Measurements from ENCODE around the gene E2F3.

DNA sequence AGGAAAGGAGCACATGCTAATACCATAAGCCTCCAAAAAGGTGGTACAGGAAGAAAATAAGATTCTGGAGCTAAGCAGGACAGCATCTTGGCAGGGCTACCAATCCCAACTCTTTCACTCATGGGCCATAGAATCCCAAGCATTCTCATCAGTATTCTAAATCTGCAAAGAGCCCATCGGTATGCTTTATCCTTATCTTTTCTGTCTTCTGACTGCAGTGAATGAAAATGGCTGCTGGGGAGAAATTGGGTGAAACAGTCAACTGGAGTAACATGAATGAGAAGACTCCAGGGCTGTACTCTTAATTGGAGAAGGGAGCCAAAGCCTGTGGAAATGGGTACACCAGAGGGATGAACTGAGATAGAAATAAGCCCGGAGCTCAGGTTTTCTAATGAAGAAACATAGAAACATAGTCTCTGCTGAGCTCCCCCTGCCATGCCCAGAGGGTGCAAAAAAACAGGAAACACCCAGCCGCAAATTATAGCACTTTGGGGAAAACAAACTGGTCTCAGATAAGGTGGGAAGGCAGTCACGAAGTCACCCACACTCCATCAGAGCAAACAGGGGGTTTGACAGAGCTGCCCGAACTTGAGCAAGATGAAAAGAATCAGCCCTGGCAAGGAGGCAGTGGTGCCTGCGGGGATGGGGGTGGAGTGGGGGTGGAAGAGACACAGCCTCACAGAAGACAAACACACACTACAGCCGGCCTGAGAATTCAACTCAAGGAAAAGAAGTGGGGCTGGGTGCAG, 35.4 kb upstream of the E2F3 start:
- TF ChIP-seq, protein P1, sequence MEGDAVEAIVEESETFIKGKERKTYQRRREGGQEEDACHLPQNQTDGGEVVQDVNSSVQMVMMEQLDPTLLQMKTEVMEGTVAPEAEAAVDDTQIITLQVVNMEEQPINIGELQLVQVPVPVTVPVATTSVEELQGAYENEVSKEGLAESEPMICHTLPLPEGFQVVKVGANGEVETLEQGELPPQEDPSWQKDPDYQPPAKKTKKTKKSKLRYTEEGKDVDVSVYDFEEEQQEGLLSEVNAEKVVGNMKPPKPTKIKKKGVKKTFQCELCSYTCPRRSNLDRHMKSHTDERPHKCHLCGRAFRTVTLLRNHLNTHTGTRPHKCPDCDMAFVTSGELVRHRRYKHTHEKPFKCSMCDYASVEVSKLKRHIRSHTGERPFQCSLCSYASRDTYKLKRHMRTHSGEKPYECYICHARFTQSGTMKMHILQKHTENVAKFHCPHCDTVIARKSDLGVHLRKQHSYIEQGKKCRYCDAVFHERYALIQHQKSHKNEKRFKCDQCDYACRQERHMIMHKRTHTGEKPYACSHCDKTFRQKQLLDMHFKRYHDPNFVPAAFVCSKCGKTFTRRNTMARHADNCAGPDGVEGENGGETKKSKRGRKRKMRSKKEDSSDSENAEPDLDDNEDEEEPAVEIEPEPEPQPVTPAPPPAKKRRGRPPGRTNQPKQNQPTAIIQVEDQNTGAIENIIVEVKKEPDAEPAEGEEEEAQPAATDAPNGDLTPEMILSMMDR (conservative IDR thresholded peaks at IDR 0.05 in 1 of 2, IDR thresholded peaks at IDR 0.05 in 1 of 2; ENCODE audit: low read depth in 1 of 2, low read length in 2 of 2): no peak
- TF ChIP-seq EZH2 (IDR thresholded peaks at IDR 0.05; ENCODE audit: low read length, missing control alignments): no peak
